Cardiac muscle cell (in vitro differentiated cells and primary cell): ENCODE measurements around the gene WBP1L. TPM values are rescaled to one million over a fixed set of nuclear protein-coding genes. Genes with fewer than 3 reads are reported as not detected.
A peak's percentile ranks its signal among the peaks of the same experiment; 100 is the strongest.

ENCODE experiments used
- DNase-seq, 2 donors: peaks; one replicate each; pipeline versions ENCODE4 v3.0.0 to v3.0.0-alpha.2; 2010 to 2017; ENCODE audit warnings: low read depth in 1 of 2, low spot score in 1 of 2
- H3K27ac ChIP-seq: fragments of 200-600 bp; sonication (generic); 2 replicates; pipeline ENCODE4 v1.5.1; 2016
- H3K27me3 ChIP-seq: fragments of 200-600 bp; sonication (generic); 2 replicates; pipeline ENCODE4 v1.6.0; 2016; ENCODE audit warnings: control low read depth
- H3K36me3 ChIP-seq: fragments of 200-600 bp; sonication (generic); 2 replicates; pipeline ENCODE4 v1.5.1; 2016; ENCODE audit warnings: control low read depth
- H3K4me1 ChIP-seq: fragments of 200-600 bp; sonication (generic); 2 replicates; pipeline ENCODE4 v1.8.1; 2017; ENCODE audit warnings: low read depth, mild to moderate bottlenecking, mixed run types
- H3K4me3 ChIP-seq: fragments of 200-600 bp; sonication (generic); 2 replicates; pipeline ENCODE4 v1.5.1; 2016; ENCODE audit warnings: mild to moderate bottlenecking
- H3K9me3 ChIP-seq: fragments of 200-600 bp; sonication (generic); 2 replicates; pipeline ENCODE4 v1.5.1; 2017; ENCODE audit warnings: low read depth, mild to moderate bottlenecking, control low read depth
- CTCF ChIP-seq: IDR thresholded peaks from 2 replicates; pipeline ENCODE4 v1.5.1; 2012; ENCODE audit warnings: low read depth, mild to moderate bottlenecking, low read length
- polyA plus RNA-seq: library from polyadenylated mRNA; unstranded; fragments of >200 nt; fragmentation: Nextera tagmentation; extraction: Ambion mirVana; gene quantifications from 2 replicates; pipeline ENCODE4 v1.2.1, GENCODE V29; 2016
- total RNA-seq: library from RNA; depleted of rRNA; stranded (reverse); fragments of >200 nt; gene quantifications from 2 replicates; pipeline ENCODE4 v1.2.3, GENCODE V29; 2016

WBP1L gene
- total and polyA plus RNA-seq, 2 experiments from 2014 or later: 14.2 to 43.9 TPM

DNA sequence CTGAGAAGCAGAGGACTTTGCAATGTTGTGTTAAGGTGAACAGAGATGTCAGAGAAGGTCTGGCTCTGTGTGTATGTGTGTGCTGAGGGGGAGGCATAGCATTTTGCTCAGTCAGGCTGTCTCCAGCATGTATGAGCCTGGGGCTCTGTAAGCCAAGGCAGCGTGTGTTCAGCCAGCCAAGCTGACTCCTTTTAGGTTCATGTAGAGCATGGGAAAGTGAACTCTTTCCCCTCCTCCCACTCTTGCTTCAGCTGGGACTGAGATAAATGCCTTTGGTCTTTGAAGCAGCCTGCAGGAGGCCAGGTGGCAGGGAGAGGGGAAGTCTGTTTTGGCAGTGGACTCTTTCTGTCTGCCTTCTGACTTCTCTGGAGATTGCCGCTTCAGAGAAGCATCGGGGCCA is 25.5 kb upstream of the WBP1L start:
- no peaks in the 10 kb centered on the region for H3K36me3 ChIP-seq
- no peaks in the 10 kb centered on the region for H3K9me3 ChIP-seq
- H3K4me1 ChIP-seq: peaks cover 13% of the 10 kb centered on the region
- H3K27ac ChIP-seq: peak overlapping the region; percentile 95
- DNase-seq: peak; percentile 67 to 70
- no peaks in the 10 kb centered on the region for H3K27me3 ChIP-seq
- no peak for TF ChIP-seq CTCF
- H3K4me3 ChIP-seq: no peak overlapping the region

DNA sequence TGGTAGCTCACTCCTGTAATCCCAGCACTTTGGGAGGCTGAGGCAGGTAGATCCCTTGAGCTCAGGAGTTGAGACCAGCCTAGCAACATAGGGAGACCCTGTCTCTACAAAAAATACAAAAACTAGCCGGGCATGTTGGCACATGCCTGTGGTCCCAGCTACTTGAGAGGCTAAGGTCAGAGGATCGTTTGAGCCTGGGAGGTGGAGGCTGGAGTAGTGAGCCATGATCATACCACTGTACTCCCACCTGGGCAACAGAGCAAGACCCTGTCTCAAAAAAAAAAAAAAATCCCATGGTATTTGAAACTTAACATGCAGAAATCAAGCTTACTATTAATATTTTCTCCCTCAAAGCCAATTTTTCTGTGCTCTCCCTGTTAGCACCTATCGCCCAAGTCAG is 23.4 kb upstream of the WBP1L start:
- Histone ChIP-seq H3K36me3 (no peaks in the 10 kb centered on the region), H3K27ac (no peak overlapping the region), H3K27me3 (no peaks in the 10 kb centered on the region), H3K4me1 (peaks cover 12% of the 10 kb centered on the region), H3K4me3 (no peak overlapping the region), H3K9me3 (no peaks in the 10 kb centered on the region)
- no peak for TF ChIP-seq CTCF
- DNase-seq: no peak

- Histone ChIP-seq H3K36me3 (no peaks in the 10 kb centered on the region), H3K4me3 (no peak overlapping the region), H3K4me1 (peaks cover 12% of the 10 kb centered on the region), H3K9me3 (no peaks in the 10 kb centered on the region), H3K27me3 (no peaks in the 10 kb centered on the region), H3K27ac (no peak overlapping the region)
- DNase-seq: no peak
- no peak for TF ChIP-seq CTCF
Measured at GRCh38 chr10:102720775-102721301, 22.9 kb upstream of the WBP1L start.

- Histone ChIP-seq H3K36me3 (no peaks in the 10 kb centered on the region), H3K9me3 (no peaks in the 10 kb centered on the region), H3K4me1 (peaks cover 12% of the 10 kb centered on the region), H3K27ac (no peak overlapping the region), H3K27me3 (no peaks in the 10 kb centered on the region), H3K4me3 (no peak overlapping the region)
- DNase-seq: no peak
- TF ChIP-seq CTCF: no peak
Measured at GRCh38 chr10:102721954-102722353, 21.8 kb upstream of the WBP1L start.

- H3K27ac ChIP-seq: no peak overlapping the region
- DNase-seq: no peak
Measured at GRCh38 chr10:102723989-102724388, 19.8 kb upstream of the WBP1L start.

More at GRCh38 chr10:102723989-102724388, 19.8 kb upstream of the WBP1L start:
- H3K4me1 ChIP-seq: no peaks in the 10 kb centered on the region
- no peaks in the 10 kb centered on the region for H3K9me3 ChIP-seq
- H3K4me3 ChIP-seq: no peak overlapping the region
- no peak for TF ChIP-seq CTCF
- H3K27me3 ChIP-seq: no peaks in the 10 kb centered on the region
- H3K36me3 ChIP-seq: peaks cover 5% of the 10 kb centered on the region
